ENCODE results near the gene FOXG1. TPM values are rescaled to one million over a fixed set of nuclear protein-coding genes. Genes with fewer than 3 reads are reported as not detected.

FOXG1 gene
- total RNA-seq, 1 donor from 2014 or later = 0.06 TPM

DNA sequence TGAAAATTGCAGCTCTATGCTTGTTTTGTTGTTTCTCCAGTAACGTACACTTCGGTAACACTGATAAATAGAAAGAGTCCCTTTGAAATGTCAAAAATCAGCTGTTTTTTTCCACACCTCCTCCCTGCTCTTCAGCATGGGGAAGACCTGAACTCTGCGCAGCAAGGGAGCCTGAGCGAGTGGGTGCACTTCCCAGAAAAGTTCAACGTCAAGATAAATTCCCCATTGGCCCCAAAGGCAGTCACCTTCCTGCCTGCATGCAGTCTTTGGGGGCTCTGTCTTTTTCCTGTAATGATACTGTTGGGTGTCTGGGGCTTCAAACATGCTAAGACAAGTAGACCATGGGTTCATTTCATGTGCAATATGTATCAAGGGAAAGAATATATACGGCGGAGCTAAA is 8.8 kb upstream of the FOXG1 start:
- no peak for DNase-seq (ENCODE audit: low read depth)
- H3K4me3 ChIP-seq (ENCODE audit: low read depth, low read length) = no peak overlapping the region
- TF ChIP-seq, protein P1, sequence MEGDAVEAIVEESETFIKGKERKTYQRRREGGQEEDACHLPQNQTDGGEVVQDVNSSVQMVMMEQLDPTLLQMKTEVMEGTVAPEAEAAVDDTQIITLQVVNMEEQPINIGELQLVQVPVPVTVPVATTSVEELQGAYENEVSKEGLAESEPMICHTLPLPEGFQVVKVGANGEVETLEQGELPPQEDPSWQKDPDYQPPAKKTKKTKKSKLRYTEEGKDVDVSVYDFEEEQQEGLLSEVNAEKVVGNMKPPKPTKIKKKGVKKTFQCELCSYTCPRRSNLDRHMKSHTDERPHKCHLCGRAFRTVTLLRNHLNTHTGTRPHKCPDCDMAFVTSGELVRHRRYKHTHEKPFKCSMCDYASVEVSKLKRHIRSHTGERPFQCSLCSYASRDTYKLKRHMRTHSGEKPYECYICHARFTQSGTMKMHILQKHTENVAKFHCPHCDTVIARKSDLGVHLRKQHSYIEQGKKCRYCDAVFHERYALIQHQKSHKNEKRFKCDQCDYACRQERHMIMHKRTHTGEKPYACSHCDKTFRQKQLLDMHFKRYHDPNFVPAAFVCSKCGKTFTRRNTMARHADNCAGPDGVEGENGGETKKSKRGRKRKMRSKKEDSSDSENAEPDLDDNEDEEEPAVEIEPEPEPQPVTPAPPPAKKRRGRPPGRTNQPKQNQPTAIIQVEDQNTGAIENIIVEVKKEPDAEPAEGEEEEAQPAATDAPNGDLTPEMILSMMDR (conservative IDR thresholded peaks at IDR 0.05; ENCODE audit: low read depth, low read length) = no peak

DNA sequence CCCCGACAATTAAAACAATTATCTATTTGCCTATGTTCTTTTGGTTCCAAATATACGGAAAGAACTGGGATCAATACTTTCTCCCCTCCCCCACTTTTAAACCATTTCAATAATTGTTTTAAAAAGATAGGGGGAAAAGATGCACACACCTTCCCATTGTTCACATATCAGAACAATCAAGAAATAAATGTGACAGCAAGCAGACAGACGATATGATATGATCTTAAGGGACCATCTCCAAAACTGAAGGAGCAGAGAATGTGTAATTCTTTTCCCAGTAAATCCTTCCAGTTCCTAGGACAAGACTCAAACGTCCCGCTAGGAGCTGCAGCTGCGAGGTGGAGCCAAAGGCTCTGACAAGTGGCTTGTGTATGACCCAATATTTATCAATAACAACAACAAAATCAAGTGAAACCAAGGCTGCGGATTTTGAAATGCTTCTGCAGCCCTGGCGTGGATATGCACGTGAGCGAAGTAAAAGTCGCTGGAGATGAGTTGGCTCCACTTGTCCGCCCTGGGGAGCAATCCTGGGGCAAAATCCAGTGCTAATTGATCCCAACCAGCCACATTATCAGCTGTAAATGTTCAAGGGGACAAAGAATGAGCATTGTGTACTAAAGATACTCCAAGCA is 8.2 kb upstream of the FOXG1 start:
- no peak for DNase-seq (ENCODE audit: low read depth)
- H3K4me3 ChIP-seq (ENCODE audit: low read depth, low read length) = no peak overlapping the region
- TF ChIP-seq, protein P1 (conservative IDR thresholded peaks at IDR 0.05; ENCODE audit: low read depth, low read length) = no peak

DNA sequence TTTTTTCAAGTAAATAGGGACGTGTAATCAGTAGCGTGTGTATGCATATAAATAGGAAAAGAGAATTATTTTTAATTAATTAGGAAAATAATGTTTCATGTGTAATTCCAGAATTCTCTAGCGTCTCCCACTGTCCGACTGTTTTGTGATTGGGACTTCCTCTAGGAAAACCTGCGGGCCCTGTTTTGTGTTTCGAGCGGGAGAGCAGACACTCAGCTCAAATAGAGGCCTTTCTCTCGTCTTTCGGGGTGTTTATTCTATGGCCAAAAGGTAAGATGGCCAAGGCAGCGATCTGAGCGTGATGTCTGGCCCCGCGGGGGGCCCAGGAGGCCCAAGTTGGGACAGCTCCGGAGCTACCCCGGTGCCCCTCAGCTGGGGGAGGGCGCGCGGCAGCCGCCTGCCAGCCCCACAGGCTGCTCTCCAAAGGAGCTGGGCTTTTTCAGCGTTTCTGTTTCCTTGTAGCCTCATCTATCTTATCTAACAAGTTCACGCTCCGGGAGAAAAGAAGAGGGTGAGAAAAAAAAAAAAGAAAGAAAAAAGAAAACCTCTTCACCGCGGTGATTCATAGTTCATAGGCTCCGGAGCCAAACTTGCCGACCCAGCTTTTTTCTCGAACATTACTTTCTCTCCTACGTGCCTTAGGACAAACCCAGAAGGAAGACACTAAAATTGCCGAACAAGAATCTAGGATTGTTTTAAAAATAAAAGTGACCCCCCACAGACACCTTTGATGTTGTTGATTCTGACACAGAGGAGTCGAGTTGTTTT is 7.5 kb upstream of the FOXG1 start:
- DNase-seq (ENCODE audit: low read depth) = no peak
- TF ChIP-seq, protein P1 (conservative IDR thresholded peaks at IDR 0.05; ENCODE audit: low read depth, low read length) = no peak

GRCh38 chr14:28759653-28760313 is 6.8 kb upstream of the FOXG1 start:
- TF ChIP-seq, protein P1 (conservative IDR thresholded peaks at IDR 0.05; ENCODE audit: low read depth, low read length) = no peak
- H3K4me3 ChIP-seq (ENCODE audit: low read depth, low read length) = no peak overlapping the region

More for the DNA sequence above, 7.5 kb upstream of the FOXG1 start:
- H3K4me3 ChIP-seq (ENCODE audit: low read depth, low read length) = no peak overlapping the region

DNA sequence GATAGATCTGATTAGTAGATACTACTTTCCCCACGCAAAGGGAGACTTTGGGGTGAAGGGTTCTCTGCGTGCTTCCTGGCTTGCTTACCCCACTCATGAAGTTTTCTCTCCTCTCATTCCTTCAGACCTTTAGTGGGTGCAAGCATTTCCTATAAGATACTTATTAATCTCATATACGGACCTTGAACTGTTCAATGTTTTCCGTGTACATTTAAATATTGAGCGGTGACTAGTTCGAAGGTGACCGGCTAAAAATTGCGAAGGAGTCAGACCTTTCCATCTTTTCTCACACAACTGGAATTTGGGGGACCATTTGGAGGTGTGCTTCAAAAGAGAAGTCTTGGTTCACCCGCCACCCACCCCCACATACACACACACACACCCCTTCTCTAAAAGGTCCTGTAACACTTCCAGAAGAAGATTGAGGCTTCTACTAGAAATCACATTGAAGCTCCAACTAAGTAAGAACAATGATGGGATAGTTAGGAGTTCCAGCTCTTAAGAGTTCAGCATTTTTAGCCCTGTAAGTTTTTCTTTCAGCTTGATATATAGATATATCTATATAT is 6.1 kb upstream of the FOXG1 start:
- no peak for DNase-seq (ENCODE audit: low read depth)
- TF ChIP-seq, protein P1 (conservative IDR thresholded peaks at IDR 0.05; ENCODE audit: low read depth, low read length) = no peak
- H3K4me3 ChIP-seq (ENCODE audit: low read depth, low read length) = no peak overlapping the region

More at GRCh38 chr14:28759653-28760313, 6.8 kb upstream of the FOXG1 start:
- no peak for DNase-seq (ENCODE audit: low read depth)

DNA sequence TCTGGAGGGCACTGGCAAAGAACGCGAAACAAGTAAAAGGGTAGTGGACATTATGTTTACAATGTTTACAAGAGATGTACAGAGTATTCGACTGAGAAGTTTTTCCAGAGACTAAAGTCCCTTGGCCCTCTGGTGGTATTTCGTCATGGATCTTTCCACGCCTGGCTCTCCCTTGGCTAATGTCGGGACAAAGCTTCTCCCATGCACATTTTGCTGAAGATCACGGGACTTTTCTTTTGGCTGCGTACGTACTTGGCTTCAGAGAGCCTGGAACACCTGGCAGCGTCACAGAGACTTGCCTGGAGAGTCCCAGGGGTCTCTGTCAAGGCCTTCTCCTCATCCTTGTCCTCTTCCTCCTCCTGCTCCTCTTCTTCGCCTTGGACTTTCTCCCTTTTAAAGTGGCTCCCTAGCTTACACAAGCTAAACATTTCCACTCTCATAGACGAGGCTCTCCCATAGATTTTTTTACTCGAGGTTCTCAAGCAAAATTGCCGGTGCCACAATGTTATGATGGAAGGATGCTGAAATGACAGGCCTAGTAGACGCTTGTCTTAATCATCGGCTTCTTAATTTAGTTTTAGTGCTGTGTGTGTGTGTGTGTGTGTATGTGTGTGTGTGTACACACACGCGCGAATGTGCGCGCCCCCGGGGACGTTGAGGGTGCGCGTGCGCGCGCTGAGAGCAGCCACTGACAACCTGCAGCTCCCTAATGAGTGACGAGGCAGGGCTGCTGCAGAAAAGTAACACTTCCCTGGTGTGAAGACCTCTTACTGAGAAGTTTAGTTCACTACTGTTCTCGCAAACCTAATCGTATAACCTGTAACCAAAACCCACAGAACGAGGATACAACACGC is 4.9 kb upstream of the FOXG1 start:
- no peak for DNase-seq (ENCODE audit: low read depth)
- TF ChIP-seq, protein P1 (conservative IDR thresholded peaks at IDR 0.05; ENCODE audit: low read depth, low read length) = no peak
- H3K4me3 ChIP-seq (ENCODE audit: low read depth, low read length) = no peak overlapping the region

Data from epithelial cell of proximal tubule (primary cell).